ENCODE results near the gene TINAG. TPM values are rescaled to one million over a fixed set of nuclear protein-coding genes. Genes with fewer than 3 reads are reported as not detected.
"Not testable (repeated sequence)": the region's sequence is repeated elsewhere in the genome, so short reads cannot be mapped to it uniquely, and the experiment has no call there.

The TINAG gene
- total and polyA plus RNA-seq, 12 donors = not detected

GRCh38 chr6:54320871-54321270 is 12.6 kb downstream of the TINAG start:
- no peak overlapping the region for H3K4me3 ChIP-seq
- no peaks in the 10 kb centered on the region for H3K9me3 ChIP-seq (replicated peaks in 1 of 3)
- TF ChIP-seq POLR2A (IDR thresholded peaks at IDR 0.05) (no peak), CTCF (IDR thresholded peaks at IDR 0.05) (no peak)
- H3K4me1 ChIP-seq (replicated peaks in 1 of 2) = no peaks in the 10 kb centered on the region
- H3K36me3 ChIP-seq (replicated peaks in 1 of 2) = no peaks in the 10 kb centered on the region
- WGBS, 4 donors = 47 to 65% (median 56%) methylated on average over 1 of the region's 1 CpG
- no peak overlapping the region for H3K27ac ChIP-seq
- no peaks in the 10 kb centered on the region for H3K27me3 ChIP-seq
- intact Hi-C loops (cut with DNase I) = no loop called here
- no peak for DNase-seq

GRCh38 chr6:54327631-54328030 is 19.4 kb downstream of the TINAG start:
- H3K27ac ChIP-seq = no peak overlapping the region
- WGBS, 4 donors = 81 to 88% (median 84%) methylated on average over 5 to 7 of the region's 7 CpGs
- H3K27me3 ChIP-seq = no peaks in the 10 kb centered on the region
- TF ChIP-seq CTCF (IDR thresholded peaks at IDR 0.05) (no peak), POLR2A (IDR thresholded peaks at IDR 0.05) (no peak)
- no peaks in the 10 kb centered on the region for H3K36me3 ChIP-seq (replicated peaks in 1 of 2)
- no peaks in the 10 kb centered on the region for H3K9me3 ChIP-seq (replicated peaks in 1 of 3)
- no peaks in the 10 kb centered on the region for H3K4me1 ChIP-seq (replicated peaks in 1 of 2)
- no peak overlapping the region for H3K4me3 ChIP-seq
- DNase-seq = no peak
- intact Hi-C loops (cut with DNase I) = no loop called here

GRCh38 chr6:54331571-54331970 is 23.3 kb downstream of the TINAG start:
- H3K9me3 ChIP-seq (replicated peaks in 1 of 3); H3K36me3 ChIP-seq (replicated peaks in 1 of 2); DNase-seq; H3K4me1 ChIP-seq (replicated peaks in 1 of 2); H3K27ac ChIP-seq; H3K27me3 ChIP-seq; H3K4me3 ChIP-seq; intact Hi-C loops (cut with DNase I): not testable (repeated sequence)
- 60 to 66% (median 66%) methylated on average over 2 of the region's 2 CpGs for WGBS, 4 donors

GRCh38 chr6:54335871-54336270 is 27.6 kb downstream of the TINAG start:
- intact Hi-C loops (cut with DNase I) = no loop called here
- TF ChIP-seq POLR2A (IDR thresholded peaks at IDR 0.05) (no peak), CTCF (IDR thresholded peaks at IDR 0.05) (no peak)
- Histone ChIP-seq H3K9me3 (replicated peaks in 1 of 3) (no peaks in the 10 kb centered on the region), H3K4me3 (no peak overlapping the region), H3K27me3 (no peaks in the 10 kb centered on the region), H3K27ac (no peak overlapping the region), H3K4me1 (replicated peaks in 1 of 2) (no peaks in the 10 kb centered on the region), H3K36me3 (replicated peaks in 1 of 2) (no peaks in the 10 kb centered on the region)
- no peak for DNase-seq
- WGBS, 4 donors = 18 to 40% (median 21%) methylated on average over 2 of the region's 2 CpGs

GRCh38 chr6:54353975-54354374 is 45.7 kb downstream of the TINAG start:
- Histone ChIP-seq H3K9me3 (replicated peaks in 1 of 3) (no peaks in the 10 kb centered on the region), H3K4me1 (replicated peaks in 1 of 2) (no peaks in the 10 kb centered on the region), H3K36me3 (replicated peaks in 1 of 2) (no peaks in the 10 kb centered on the region), H3K4me3 (no peak overlapping the region), H3K27me3 (no peaks in the 10 kb centered on the region), H3K27ac (no peak overlapping the region)
- 93 to 98% (median 94%) methylated on average over 2 of the region's 2 CpGs for WGBS, 4 donors
- DNase-seq = no peak
- TF ChIP-seq POLR2A (IDR thresholded peaks at IDR 0.05) = no peak
- no peak for TF ChIP-seq CTCF (IDR thresholded peaks at IDR 0.05)
- intact Hi-C loops (cut with DNase I) = no loop called here

Data from adrenal gland (tissue), 12 donors.